Caco-2 (cell line): ENCODE measurements around the gene NAPA. TPM values are rescaled to one million over a fixed set of nuclear protein-coding genes. Genes with fewer than 3 reads are reported as not detected.
A peak's percentile ranks its signal among the peaks of the same experiment; 100 is the strongest.

ENCODE experiments used
- BruUV-seq: library from RNA; stranded (reverse); fragments of 400-500 nt; replicated peaks from 2 replicates; lab custom pipeline; 2021; lab: Mats Ljungman, UMichigan
- CTCF ChIA-PET: fragments of 300-600 bp; sonication (Branson Sonifier 250); formaldehyde crosslinking; loops from one replicate; lab custom pipeline; 2022; ENCODE audit warnings: antibody characterized with exemption; lab: Charles Lee
- POLR2A ChIA-PET: fragments of 300-600 bp; sonication (Branson Sonifier 250); formaldehyde crosslinking; loops from one replicate; lab custom pipeline; 2022; ENCODE audit warnings: antibody characterized with exemption; lab: Charles Lee
- DNase-seq, 2 experiments: peaks; one replicate each; pipeline versions ENCODE4 v3.0.0 to v3.0.0-alpha.2; 2020 to 2022
- H3K27me3 ChIP-seq: replicated peaks from 2 replicates; pipeline ENCODE4 v1.6.0; 2011; ENCODE audit warnings: low read length; ENCODE audit not compliant: control insufficient read depth, insufficient read depth
- H3K36me3 ChIP-seq: 2 replicates; pipeline ENCODE4 v1.5.1; 2011; ENCODE audit warnings: low read length; ENCODE audit not compliant: control insufficient read depth, insufficient read depth
- H3K4me1 ChIP-seq: fragments of 250-450 bp; sonication (Bioruptor Pico); 2 replicates; pipeline ENCODE4 v1.5.1; 2020; ENCODE audit warnings: mild to moderate bottlenecking
- H3K4me3 ChIP-seq: 2 replicates; pipeline ENCODE4 v1.5.1; 2011; ENCODE audit warnings: low read depth, mild to moderate bottlenecking, control low read depth, low read length
- H3K9me3 ChIP-seq: fragments of 250-450 bp; sonication (Bioruptor Pico); 2 replicates; pipeline ENCODE4 v1.5.1; 2020; ENCODE audit warnings: mild to moderate bottlenecking, moderate library complexity
- H3K27ac Mint-ChIP-seq: one replicate; pipeline ENCODE4 v1.8.0; 2022; ENCODE audit warnings: mixed read lengths; ENCODE audit not compliant: unreplicated experiment
- H3K27me3 Mint-ChIP-seq: one replicate; pipeline ENCODE4 v1.8.0; 2022; ENCODE audit warnings: mixed read lengths; ENCODE audit not compliant: insufficient read depth, unreplicated experiment
- H3K36me3 Mint-ChIP-seq: one replicate; pipeline ENCODE4 v1.8.0; 2022; ENCODE audit warnings: mild to moderate bottlenecking, mixed read lengths; ENCODE audit not compliant: insufficient read depth, unreplicated experiment
- H3K4me1 Mint-ChIP-seq: one replicate; pipeline ENCODE4 v1.8.0; 2022; ENCODE audit warnings: low read depth, mixed read lengths; ENCODE audit not compliant: unreplicated experiment
- H3K4me3 Mint-ChIP-seq: one replicate; pipeline ENCODE4 v1.8.0; 2022; ENCODE audit warnings: mild to moderate bottlenecking, moderate library complexity, mixed read lengths; ENCODE audit not compliant: unreplicated experiment
- H3K9me3 Mint-ChIP-seq: one replicate; pipeline ENCODE4 v1.8.0; 2022; ENCODE audit warnings: mixed read lengths; ENCODE audit not compliant: unreplicated experiment
- CTCF ChIP-seq, 2 experiments: fragments of 200-600 bp in 1 of 2; IDR thresholded peaks; 1 replicate in 1 of 2; 2 replicates in 1 of 2; pipeline versions ENCODE4 v1.5.1 to v1.8.0; 2011 to 2022; ENCODE audit warnings: antibody characterized with exemption in 1 of 2, control low read depth in 1 of 2, inconsistent platforms in 1 of 2, low read depth in 1 of 2, low read length in 1 of 2, mild to moderate bottlenecking in 1 of 2, moderate library complexity in 1 of 2; ENCODE audit not compliant: insufficient read depth in 1 of 2, severe bottlenecking in 1 of 2, unreplicated experiment in 1 of 2
- intact Hi-C: fragments of 100-400 bp; cut with micrococcal nuclease; formaldehyde crosslinking; loops from one replicate; pipeline ENCODE4 v1.10.0; 2022; ENCODE audit not compliant: unreplicated experiment
- total RNA-seq: library from RNA; stranded (reverse); gene quantifications from 2 replicates; pipeline ENCODE4 v1.2.3, GENCODE V29; 2022

Gene NAPA
- total RNA-seq, 1 experiment from 2014 or later: 149 TPM

- ChIA-PET POLR2A (no interaction called here), CTCF (no interaction called here)
- DNase-seq: no peak
- Mint-ChIP-seq H3K4me1 (no peaks in the 10 kb centered on the region), H3K4me3 (no peak overlapping the region), H3K27me3 (no peaks in the 10 kb centered on the region), H3K27ac (no peak overlapping the region), H3K9me3 (no peaks in the 10 kb centered on the region), H3K36me3 (peaks cover 48% of the 10 kb centered on the region)
- H3K4me3 ChIP-seq: no peak overlapping the region
- intact Hi-C loops: loop anchor here (5.0 kb wide), 1 partner anchor 197 kb away; no protein-coding TSS in a partner anchor
- no peaks in the 10 kb centered on the region for H3K9me3 ChIP-seq
- no peaks in the 10 kb centered on the region; the same call in 1 of the 2 replicates for H3K36me3 ChIP-seq
- no peaks in the 10 kb centered on the region for H3K27me3 ChIP-seq
- no peak for TF ChIP-seq CTCF (IDR thresholded peaks at IDR 0.05; ENCODE audit: insufficient read depth in 1 of 2, low read depth in 1 of 2, low read length in 1 of 2, severe bottlenecking in 1 of 2, unreplicated experiment in 1 of 2)
- no peaks in the 10 kb centered on the region for H3K4me1 ChIP-seq
- TSS peak; percentile 21 for BruUV-seq
Measured at GRCh38 chr19:47499863-47500830, 14.7 kb downstream of the NAPA start.

DNA sequence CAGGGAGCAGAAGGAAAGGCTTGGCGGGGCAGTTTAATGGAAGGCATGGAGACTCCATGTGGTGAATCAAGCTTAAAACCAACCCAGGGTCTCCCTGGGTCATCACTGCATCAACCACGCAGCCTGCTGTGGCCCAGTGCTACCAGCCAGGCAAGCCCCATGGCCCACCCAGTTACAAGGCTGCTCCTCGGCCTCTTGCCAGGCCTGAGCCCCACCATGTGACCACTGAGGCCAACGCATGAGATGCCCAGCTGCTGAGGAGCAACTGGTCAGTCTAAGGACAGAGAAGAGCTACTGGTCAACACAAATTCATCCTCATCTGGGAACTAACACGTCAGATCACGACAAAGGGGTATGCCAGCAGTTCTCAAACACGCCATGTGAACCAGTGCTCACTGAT is 15.5 kb downstream of the NAPA start:
- Mint-ChIP-seq H3K27ac (no peak overlapping the region), H3K36me3 (peaks cover 52% of the 10 kb centered on the region), H3K4me1 (no peaks in the 10 kb centered on the region), H3K27me3 (no peaks in the 10 kb centered on the region), H3K4me3 (no peak overlapping the region), H3K9me3 (no peaks in the 10 kb centered on the region)
- no peak for TF ChIP-seq CTCF (IDR thresholded peaks at IDR 0.05; ENCODE audit: insufficient read depth in 1 of 2, low read depth in 1 of 2, low read length in 1 of 2, severe bottlenecking in 1 of 2, unreplicated experiment in 1 of 2)
- H3K4me3 ChIP-seq: no peak overlapping the region
- intact Hi-C loops: loop anchor here (5.0 kb wide), 1 partner anchor 198 kb away; no protein-coding TSS in a partner anchor
- H3K4me1 ChIP-seq: no peaks in the 10 kb centered on the region
- ChIA-PET CTCF (no interaction called here), POLR2A (no interaction called here)
- no peaks in the 10 kb centered on the region for H3K9me3 ChIP-seq
- DNase-seq: no peak
- H3K36me3 ChIP-seq: peaks cover 1% of the 10 kb centered on the region; the same call in 1 of the 2 replicates
- no TSS peak for BruUV-seq
- no peaks in the 10 kb centered on the region for H3K27me3 ChIP-seq

DNA sequence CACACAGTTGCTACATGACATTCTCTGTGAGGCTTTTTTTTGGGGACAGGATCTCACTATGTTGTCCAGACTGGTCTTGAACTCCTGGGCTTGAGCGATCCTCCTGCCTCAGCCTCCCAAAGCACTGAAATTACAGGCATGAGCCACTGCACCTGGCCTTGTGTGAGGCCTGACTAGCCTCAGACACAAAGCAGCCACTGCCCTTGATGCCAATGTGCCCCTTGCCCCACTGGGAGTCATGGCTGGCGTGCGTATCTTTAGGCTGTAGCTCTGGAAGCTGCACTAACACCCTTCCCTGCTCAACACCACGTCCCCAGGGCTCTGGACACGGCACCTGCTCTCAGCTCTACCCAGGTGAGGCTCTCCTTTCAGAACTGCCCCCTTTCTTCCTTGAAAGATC is 16.3 kb downstream of the NAPA start:
- intact Hi-C loops: loop anchor here (5.0 kb wide), 1 partner anchor 199 kb away; no protein-coding TSS in a partner anchor

More for the DNA sequence above, 16.3 kb downstream of the NAPA start:
- H3K9me3 ChIP-seq: no peaks in the 10 kb centered on the region
- BruUV-seq: no TSS peak
- peaks cover 4% of the 10 kb centered on the region; the same call in 1 of the 2 replicates for H3K4me1 ChIP-seq
- no peaks in the 10 kb centered on the region for H3K4me1 Mint-ChIP-seq
- H3K36me3 ChIP-seq: peaks cover 1% of the 10 kb centered on the region; the same call in 1 of the 2 replicates
- no peak for TF ChIP-seq CTCF (IDR thresholded peaks at IDR 0.05; ENCODE audit: insufficient read depth in 1 of 2, low read depth in 1 of 2, low read length in 1 of 2, severe bottlenecking in 1 of 2, unreplicated experiment in 1 of 2)
- ChIA-PET POLR2A (no interaction called here), CTCF (no interaction called here)
- H3K4me3 Mint-ChIP-seq: no peak overlapping the region
- no peak overlapping the region for H3K4me3 ChIP-seq
- no peaks in the 10 kb centered on the region for H3K27me3 ChIP-seq
- no peaks in the 10 kb centered on the region for H3K27me3 Mint-ChIP-seq
- H3K27ac Mint-ChIP-seq: no peak overlapping the region
- no peaks in the 10 kb centered on the region for H3K9me3 Mint-ChIP-seq
- H3K36me3 Mint-ChIP-seq: peaks cover 50% of the 10 kb centered on the region
- no peak for DNase-seq
